GM10266 (cell line): ENCODE data around the gene OSBPL3.

Experiments
- DNase-seq: peaks from one replicate; pipeline ENCODE4 v3.0.0; 2012; ENCODE audit errors: extremely low spot score
- TF ChIP-seq, protein P1 (sequence below): IDR thresholded peaks from 2 replicates; pipeline ENCODE4 v1.5.1; 2012; ENCODE audit warnings: mild to moderate bottlenecking, low read depth; ENCODE audit not compliant: control insufficient read depth, insufficient read depth; ENCODE audit errors: missing control alignments

The OSBPL3 gene

DNA sequence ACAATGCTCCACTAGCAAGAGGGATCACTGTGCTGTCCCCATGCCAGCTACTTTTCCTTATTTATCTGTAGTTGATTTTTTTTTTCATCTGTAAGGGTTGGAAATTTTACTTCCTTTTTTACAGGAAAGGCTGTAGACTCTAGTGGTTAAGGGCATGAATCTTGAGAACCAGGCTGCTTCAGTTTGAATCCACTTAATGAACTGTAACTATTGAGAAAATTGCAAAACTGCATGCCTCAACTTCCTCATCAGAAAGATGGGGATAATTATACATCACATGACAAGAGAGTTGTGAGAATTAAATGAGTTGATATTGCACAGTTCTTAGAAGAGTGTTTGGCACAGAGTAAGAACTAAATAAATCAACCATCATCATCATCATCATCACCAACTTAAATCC is 116.4 kb downstream of the OSBPL3 start:
- no peak for DNase-seq

DNA sequence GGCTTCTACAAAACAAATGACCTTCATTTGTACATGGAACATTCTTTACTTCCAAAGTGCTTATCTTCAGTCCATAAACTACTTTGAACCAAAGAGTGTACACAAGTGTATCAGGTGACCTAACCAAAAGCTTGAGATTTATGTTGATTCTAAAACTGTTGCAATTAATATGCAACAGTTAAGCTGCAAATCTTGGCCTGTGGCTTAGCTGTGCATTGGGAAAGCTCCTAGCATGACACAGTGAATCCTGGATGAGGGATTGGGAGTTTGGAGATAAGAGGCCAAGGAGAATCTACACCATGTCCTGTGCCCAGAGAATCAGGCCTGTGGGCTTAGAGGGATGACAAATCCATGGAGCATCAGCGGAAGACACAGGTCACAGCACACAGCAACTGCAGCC is 117.5 kb downstream of the OSBPL3 start:
- TF ChIP-seq, protein P1, sequence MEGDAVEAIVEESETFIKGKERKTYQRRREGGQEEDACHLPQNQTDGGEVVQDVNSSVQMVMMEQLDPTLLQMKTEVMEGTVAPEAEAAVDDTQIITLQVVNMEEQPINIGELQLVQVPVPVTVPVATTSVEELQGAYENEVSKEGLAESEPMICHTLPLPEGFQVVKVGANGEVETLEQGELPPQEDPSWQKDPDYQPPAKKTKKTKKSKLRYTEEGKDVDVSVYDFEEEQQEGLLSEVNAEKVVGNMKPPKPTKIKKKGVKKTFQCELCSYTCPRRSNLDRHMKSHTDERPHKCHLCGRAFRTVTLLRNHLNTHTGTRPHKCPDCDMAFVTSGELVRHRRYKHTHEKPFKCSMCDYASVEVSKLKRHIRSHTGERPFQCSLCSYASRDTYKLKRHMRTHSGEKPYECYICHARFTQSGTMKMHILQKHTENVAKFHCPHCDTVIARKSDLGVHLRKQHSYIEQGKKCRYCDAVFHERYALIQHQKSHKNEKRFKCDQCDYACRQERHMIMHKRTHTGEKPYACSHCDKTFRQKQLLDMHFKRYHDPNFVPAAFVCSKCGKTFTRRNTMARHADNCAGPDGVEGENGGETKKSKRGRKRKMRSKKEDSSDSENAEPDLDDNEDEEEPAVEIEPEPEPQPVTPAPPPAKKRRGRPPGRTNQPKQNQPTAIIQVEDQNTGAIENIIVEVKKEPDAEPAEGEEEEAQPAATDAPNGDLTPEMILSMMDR: no peak
- no peak for DNase-seq

More for the DNA sequence above, 116.4 kb downstream of the OSBPL3 start:
- TF ChIP-seq, protein P1: no peak

DNA sequence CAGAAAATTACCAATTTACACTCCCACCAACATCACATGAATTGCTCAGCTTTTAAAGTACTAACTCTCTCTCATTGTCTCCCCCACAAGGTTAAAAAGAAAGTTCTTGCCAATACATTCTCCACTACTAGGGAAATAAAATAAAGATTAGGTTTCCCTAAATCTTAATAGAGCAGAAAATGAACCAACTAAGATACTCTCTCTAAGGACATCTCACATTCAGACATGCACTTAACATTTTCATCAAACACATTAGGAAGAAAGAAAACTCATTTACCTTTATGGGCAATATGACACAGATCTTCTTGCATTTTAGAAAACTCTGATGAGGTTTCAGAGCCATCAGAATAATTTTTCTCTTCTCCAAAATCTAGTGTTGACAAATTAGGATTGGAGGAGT is 118.6 kb downstream of the OSBPL3 start:
- no peak for DNase-seq
- TF ChIP-seq, protein P1: no peak

DNA sequence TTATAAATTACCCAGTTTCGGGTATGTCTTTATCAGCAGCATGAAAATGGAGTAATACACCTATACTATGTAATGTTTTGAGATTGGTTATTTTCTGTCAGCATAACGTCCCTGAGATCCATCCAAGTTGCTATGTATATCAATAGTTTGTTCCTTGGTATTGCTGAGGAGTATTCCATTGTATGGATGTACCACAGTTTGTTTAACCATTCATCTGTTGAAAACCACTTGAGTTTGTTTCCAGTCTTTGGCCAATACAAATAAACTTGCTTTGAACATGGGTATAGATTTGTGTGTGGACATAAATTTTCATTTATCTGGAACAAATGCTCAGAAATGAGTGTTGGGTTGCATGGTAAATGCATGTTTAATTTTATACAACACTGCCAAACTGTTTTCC is 119.4 kb downstream of the OSBPL3 start:
- TF ChIP-seq, protein P1: no peak

DNA sequence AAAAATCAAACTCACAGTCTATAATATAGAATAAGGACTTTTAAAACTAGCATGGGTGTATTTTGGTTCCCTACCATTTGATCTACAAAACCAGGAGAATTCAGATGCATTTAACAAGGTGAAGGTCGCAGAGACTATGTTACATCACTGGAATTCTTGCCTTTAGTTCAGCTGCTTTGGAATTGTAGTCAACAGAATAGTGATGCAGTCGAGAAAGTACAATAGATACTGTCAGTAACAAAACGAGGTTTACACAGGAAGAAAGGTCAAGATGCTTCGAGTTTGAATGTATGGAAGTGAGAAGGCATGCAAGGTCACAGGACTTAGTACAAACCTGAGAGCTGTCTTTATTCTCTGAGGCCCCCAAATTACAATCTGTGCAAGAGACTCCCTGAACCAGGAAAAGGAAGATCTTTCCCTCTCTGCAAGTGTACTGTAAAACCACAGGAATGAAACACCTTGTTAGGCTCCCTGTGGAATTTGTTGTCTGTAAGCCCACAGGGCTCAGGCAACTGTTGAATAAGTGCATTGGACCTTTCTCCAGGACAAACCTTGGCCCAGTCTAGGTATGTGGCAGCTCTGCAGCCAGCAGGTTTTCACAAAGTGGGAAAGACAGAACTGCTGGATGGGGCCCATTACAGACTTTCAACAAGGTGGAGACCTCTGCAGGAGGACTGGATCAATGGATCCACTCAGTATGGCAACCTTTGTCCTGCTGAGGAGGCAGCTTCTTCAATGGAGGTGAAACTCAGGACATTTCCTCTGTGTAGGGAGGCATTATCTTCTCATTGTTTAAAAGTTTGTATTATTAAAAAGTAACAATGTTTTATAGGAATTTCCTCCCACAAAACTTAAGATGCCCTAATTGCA is 121.6 kb downstream of the OSBPL3 start:
- TF ChIP-seq, protein P1: no peak
- no peak for DNase-seq

More for the DNA sequence above, 119.4 kb downstream of the OSBPL3 start:
- no peak for DNase-seq

DNA sequence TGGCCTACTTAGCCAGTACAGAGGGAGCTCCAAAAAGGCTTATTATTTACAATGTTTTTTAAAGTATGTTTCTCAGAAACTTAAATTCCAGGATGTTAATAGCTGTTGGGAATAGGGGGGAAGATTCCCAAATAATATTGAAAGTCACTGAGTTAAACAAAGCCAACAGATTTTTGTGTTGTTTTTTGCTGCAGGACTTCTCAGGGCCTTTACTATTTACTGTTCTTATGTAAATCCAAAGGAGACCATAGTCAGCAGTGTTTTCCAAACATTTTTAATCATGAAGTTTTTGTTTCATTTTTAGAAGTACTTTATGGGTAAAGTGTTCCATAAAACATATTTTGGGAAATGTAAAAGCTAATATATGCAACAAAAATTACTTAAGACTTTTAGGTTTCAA is 122.4 kb downstream of the OSBPL3 start:
- TF ChIP-seq, protein P1: no peak
- DNase-seq: no peak

DNA sequence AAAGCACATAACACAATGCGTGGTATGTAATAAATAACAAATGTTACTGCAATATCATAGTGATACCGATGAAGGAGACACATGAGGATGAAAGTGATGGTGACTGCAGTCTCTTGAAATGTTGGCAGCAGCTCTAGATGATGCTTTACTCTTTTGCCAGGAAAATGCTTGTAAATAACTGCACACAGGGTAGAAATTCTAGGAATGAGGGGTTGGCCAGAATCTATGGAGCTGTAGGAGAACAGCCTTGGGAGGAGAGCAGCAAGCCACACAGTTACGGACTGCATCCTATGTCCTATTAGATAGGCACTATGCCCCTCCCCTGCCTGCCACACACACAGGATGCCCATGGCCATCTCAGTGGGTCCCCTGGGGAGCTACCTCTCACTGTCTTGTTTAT is 125.1 kb downstream of the OSBPL3 start:
- DNase-seq: no peak

More for the DNA sequence above, 125.1 kb downstream of the OSBPL3 start:
- TF ChIP-seq, protein P1: no peak
